H1 (cell line): Measurements from ENCODE around the gene GRXCR1. TPM values are rescaled to one million over a fixed set of nuclear protein-coding genes. Genes with fewer than 3 reads are reported as not detected.

ENCODE experiments used
- CTCF ChIP-seq, 3 experiments: IDR thresholded peaks; 1 replicate in 2 of 3; 2 replicates in 1 of 3; pipeline versions ENCODE4 v1.5.1 to v1.6.1; 2011; ENCODE audit warnings: low read length in 3 of 3, mild to moderate bottlenecking in 3 of 3, inconsistent platforms in 2 of 3, low read depth in 1 of 3, moderate library complexity in 1 of 3; ENCODE audit not compliant: insufficient read depth in 1 of 3; ENCODE audit errors: control extremely low read depth in 1 of 3
- GABPA ChIP-seq: IDR thresholded peaks from 2 replicates; pipeline ENCODE4 v1.6.1; 2011; ENCODE audit warnings: mild to moderate bottlenecking, low read length, moderate library complexity, borderline replicate concordance; ENCODE audit not compliant: insufficient read depth
- polyA plus RNA-seq, 7 experiments: library from polyadenylated mRNA; depleted of rRNA in 3 of 7; stranded (reverse) in 5 of 7; unstranded in 2 of 7; fragments of >200 nt in 5 of 7; fragments of 200-250 nt in 2 of 7; gene quantifications; 1 replicate in 5 of 7; 2 replicates in 1 of 7; 4 replicates in 1 of 7; pipeline versions ENCODE4 v1.2.1 to v1.2.3, GENCODE V29; 2011 to 2013; ENCODE audit warnings: missing spikeins in 2 of 7, mixed read lengths in 2 of 7
- total RNA-seq: library from RNA; stranded (reverse); fragmentation: NEBNext Ultra II Directional; extraction: Animal tissue kit (Norgen Biotek cat#: 25700); gene quantifications from 2 replicates; pipeline ENCODE4 v1.2.1, GENCODE V29; 2021

The GRXCR1 gene
- total and polyA plus RNA-seq, 2 of the 8 experiments (the other 6 are each of a cell fraction or from before 2014, with no cell fraction given), result not detected

DNA sequence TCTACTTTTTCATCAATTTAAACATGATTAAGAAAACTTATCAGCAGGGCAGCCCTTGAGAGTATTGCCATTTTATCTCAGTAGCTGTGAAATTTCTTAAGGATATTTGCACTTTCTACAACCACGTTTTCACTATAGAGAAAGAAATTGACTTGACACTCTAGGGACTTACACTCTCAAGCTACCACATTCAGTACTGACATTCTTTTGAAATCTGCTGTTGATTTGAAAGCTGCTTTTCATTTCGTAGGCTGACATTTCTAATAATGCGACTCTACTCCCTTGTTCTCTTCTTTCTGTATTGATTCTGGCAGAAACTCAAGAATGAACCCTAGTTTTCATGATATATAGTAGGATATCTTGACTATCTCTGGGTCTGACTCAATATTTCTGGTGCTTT lies 13.7 kb upstream of the GRXCR1 start (continued):
- TF ChIP-seq CTCF (IDR thresholded peaks at IDR 0.05; ENCODE audit: control extremely low read depth in 1 of 3, insufficient read depth in 1 of 3, low read depth in 1 of 3, low read length in 3 of 3) (no peak), GABPA (no peak)
